Measurements from ENCODE around the gene RPL7L1.
A peak's percentile ranks its signal among the peaks of the same experiment; 100 is the strongest.

RPL7L1 gene

DNA sequence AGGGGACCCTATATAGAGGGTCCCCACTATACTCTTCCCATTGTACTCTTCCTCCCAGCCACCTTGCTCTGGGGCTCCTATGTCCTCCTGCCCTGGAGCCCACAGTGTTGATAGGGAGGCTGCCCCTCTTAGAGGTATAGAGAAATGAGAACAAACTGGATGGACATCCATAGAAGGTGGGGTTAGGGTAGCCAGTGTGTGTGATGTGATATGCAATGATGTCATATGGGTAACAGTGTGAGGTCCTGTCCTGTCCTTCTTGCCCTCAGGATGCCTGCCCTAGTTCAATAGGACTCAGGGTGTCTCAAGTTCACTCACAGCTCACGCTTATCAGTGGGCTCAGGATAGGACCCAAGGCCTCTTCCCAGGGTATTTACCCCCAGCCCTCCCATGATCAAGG is 36.9 kb downstream of the RPL7L1 start:
- no peak overlapping the region for H3K4me3 ChIP-seq (ENCODE audit: low read depth in 1 of 2, low read length in 1 of 2)

DNA sequence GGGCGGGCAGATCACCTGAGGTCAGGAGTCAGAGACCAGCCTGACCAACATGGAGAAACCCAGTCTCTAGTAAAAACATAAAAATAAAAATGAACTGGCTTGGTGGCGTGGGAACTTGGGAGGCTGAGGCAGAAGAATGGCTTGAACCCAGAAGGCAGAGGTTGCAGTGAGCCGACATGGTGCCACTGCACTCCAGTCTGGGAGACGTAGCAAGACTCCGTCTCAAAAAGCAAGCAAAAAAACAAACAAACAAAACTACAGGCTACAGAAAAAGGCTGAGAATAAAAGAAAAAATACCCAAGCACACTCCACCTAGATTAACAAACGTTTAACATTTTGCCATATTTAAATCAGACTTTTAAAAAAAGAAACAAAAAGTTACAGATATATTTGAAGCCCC is 42.4 kb downstream of the RPL7L1 start:
- TF ChIP-seq, protein P1, sequence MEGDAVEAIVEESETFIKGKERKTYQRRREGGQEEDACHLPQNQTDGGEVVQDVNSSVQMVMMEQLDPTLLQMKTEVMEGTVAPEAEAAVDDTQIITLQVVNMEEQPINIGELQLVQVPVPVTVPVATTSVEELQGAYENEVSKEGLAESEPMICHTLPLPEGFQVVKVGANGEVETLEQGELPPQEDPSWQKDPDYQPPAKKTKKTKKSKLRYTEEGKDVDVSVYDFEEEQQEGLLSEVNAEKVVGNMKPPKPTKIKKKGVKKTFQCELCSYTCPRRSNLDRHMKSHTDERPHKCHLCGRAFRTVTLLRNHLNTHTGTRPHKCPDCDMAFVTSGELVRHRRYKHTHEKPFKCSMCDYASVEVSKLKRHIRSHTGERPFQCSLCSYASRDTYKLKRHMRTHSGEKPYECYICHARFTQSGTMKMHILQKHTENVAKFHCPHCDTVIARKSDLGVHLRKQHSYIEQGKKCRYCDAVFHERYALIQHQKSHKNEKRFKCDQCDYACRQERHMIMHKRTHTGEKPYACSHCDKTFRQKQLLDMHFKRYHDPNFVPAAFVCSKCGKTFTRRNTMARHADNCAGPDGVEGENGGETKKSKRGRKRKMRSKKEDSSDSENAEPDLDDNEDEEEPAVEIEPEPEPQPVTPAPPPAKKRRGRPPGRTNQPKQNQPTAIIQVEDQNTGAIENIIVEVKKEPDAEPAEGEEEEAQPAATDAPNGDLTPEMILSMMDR (IDR thresholded peaks at IDR 0.05): no peak
- no peak overlapping the region for H3K27ac ChIP-seq
- no peak overlapping the region for H3K4me3 ChIP-seq (ENCODE audit: low read depth in 1 of 2, low read length in 1 of 2)

More for the DNA sequence above, 36.9 kb downstream of the RPL7L1 start:
- no peak overlapping the region for H3K27ac ChIP-seq
- no peaks in the 10 kb centered on the region for H3K9me3 ChIP-seq
- TF ChIP-seq, protein P1 (IDR thresholded peaks at IDR 0.05): no peak
- H3K27me3 ChIP-seq: peaks cover 17% of the 10 kb centered on the region
- H3K36me3 ChIP-seq: no peaks in the 10 kb centered on the region
- peaks cover 3 to 5% of the 10 kb centered on the region in 2 experiments for H3K4me1 ChIP-seq (ENCODE audit: control insufficient read depth in 1 of 2, insufficient read depth in 1 of 2, low read depth in 1 of 2, low read length in 1 of 2)

DNA sequence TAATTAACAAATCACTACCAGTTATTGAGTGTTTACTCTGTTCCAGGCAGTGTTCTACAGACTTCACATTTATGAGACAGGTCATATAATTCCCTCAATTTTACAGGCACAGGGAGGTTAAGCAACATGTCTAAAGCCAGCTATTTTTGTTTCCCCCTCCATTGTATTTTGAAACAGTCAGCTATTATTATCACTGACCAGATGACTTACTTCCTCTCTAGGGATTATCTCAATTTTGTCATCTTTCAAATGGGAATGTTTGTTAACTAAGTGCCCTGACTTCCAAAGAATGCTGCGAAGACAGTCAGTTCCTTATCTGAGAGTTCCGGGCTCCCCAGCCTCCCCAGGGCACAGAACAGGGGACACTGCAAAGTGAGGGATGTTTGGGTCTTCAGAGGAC is 44.2 kb downstream of the RPL7L1 start:
- no peaks in the 10 kb centered on the region for H3K36me3 ChIP-seq
- H3K27me3 ChIP-seq: no peaks in the 10 kb centered on the region
- TF ChIP-seq, protein P1 (IDR thresholded peaks at IDR 0.05): no peak
- no peaks in the 10 kb centered on the region for H3K9me3 ChIP-seq
- H3K4me3 ChIP-seq (ENCODE audit: low read depth in 1 of 2, low read length in 1 of 2): no peak overlapping the region
- no peak overlapping the region for H3K27ac ChIP-seq
- H3K4me1 ChIP-seq (ENCODE audit: control insufficient read depth in 1 of 2, insufficient read depth in 1 of 2, low read depth in 1 of 2, low read length in 1 of 2): peaks cover 7 to 15% of the 10 kb centered on the region in 2 experiments

More for the DNA sequence above, 42.4 kb downstream of the RPL7L1 start:
- Histone ChIP-seq H3K27me3 (no peaks in the 10 kb centered on the region), H3K9me3 (no peaks in the 10 kb centered on the region), H3K4me1 (ENCODE audit: control insufficient read depth in 1 of 2, insufficient read depth in 1 of 2, low read depth in 1 of 2, low read length in 1 of 2) (peaks cover 0 to 6% of the 10 kb centered on the region in 2 experiments), H3K36me3 (no peaks in the 10 kb centered on the region)

DNA sequence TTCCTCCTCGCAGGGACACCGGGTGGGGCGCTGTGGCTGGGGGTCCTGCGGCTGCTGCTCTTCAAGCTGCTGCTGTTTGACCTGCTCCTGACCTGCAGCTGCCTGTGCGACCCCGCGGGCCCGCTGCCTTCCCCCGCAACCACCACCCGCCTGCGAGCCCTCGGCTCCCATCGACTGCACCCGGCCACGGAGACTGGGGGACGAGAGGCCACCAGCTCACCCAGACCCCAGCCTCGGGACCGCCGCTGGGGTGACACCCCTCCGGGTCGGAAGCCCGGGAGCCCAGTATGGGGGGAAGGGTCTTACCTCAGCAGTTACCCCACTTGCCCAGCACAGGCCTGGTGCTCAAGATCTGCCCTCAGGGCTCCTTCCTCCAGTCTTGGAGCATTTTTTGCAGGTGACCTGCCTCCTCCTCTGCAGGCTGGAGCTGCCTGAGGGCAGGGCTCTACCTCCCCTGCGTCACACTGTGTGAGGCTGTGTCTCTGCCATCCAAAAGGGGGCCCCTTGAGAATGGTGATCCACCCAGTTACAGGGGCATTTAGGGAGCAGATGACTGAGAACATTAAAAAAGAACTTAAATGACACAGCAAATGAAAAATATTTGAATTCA is 45.9 kb downstream of the RPL7L1 start:
- no peaks in the 10 kb centered on the region for H3K36me3 ChIP-seq
- H3K4me1 ChIP-seq (ENCODE audit: control insufficient read depth in 1 of 2, insufficient read depth in 1 of 2, low read depth in 1 of 2, low read length in 1 of 2): peaks cover 11 to 22% of the 10 kb centered on the region in 2 experiments
- no peaks in the 10 kb centered on the region for H3K9me3 ChIP-seq
- TF ChIP-seq, protein P1 (IDR thresholded peaks at IDR 0.05): no peak
- no peaks in the 10 kb centered on the region for H3K27me3 ChIP-seq
- H3K27ac ChIP-seq: no peak overlapping the region
- no peak overlapping the region for H3K4me3 ChIP-seq (ENCODE audit: low read depth in 1 of 2, low read length in 1 of 2)

DNA sequence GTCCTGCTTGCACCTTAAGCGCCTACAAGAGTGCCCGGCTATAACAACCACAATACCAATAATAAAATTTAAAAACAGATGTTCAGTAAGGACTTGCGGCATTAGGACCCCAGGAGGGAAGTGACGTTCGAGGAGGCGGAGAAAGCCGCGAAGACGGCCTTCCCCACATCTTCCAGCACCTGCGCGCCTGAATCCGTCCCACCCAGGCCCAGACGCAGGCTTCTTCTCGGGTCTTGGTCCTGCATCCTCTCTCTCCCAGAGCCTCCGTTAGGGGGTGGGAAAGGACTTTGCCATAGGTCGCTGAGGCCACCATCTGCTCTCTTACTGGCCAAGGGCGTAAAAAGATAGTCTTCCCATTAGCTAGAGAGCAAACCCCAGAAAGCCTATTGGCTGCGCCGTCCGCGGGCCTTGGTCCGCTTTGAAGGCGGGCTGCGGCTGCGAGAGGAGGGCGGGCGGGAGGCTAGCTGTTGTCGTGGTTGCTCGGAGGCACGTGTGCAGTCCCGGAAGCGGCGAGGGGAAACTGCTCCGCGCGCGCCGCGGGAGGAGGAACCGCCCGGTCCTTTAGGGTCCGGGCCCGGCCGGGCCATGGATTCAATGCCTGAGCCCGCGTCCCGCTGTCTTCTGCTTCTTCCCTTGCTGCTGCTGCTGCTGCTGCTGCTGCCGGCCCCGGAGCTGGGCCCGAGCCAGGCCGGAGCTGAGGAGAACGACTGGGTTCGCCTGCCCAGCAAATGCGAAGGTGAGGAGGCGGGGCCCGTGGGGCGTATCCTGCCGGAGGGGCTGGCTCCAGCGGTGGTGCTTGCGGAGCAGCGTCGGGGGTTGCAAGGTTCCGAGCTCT is 49.8 kb downstream of the RPL7L1 start, which contains the start of gene CNPY3:
Gene CNPY3, plus strand, starts transcription at position 495 of the 835 bp plus-strand sequence. Its CDS starts 91 bp downstream, at position 586.
- no peaks in the 10 kb centered on the region for H3K27me3 ChIP-seq
- peak within 1 kb of the TSS; percentile 100 for H3K27ac ChIP-seq
- H3K9me3 ChIP-seq: no peaks in the 10 kb centered on the region
- TF ChIP-seq, protein P1 (IDR thresholded peaks at IDR 0.05): peak; percentile 34
- peak within 1 kb of the TSS; percentile 79 to 100 for H3K4me3 ChIP-seq (ENCODE audit: low read depth in 1 of 2, low read length in 1 of 2)
- H3K36me3 ChIP-seq: peaks cover 6% of the 10 kb centered on the region
- peaks cover 49 to 55% of the 10 kb centered on the region in 2 experiments for H3K4me1 ChIP-seq (ENCODE audit: control insufficient read depth in 1 of 2, insufficient read depth in 1 of 2, low read depth in 1 of 2, low read length in 1 of 2)

All from neutrophil (primary cell).